ENCODE measurements around the gene OPRPN. TPM values are rescaled to one million over a fixed set of nuclear protein-coding genes. Genes with fewer than 3 reads are reported as not detected.

Gene OPRPN
- total RNA-seq, 1 donor from 2014 or later = not detected

DNA sequence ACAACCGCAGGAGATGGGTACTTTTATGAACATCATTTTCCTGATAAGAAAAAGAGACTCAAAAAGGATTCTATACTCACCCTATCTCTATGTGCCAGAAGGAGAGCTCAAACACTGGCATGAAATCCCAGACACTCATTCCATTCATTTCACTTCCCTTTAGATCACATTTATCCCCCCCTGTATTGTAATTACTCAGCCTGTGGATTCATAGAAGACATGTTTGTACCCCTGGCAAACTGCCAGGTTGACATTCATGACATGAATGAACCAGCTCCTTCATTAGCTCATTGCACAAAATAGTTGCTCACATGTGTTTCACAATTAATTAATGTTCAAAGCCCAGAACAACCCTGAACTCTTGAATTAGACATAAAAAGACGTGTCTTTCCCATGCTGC lies 32.3 kb upstream of the OPRPN start:
- no peaks in the 10 kb centered on the region for H3K36me3 Mint-ChIP-seq (ENCODE audit: unreplicated experiment)
- H3K4me3 Mint-ChIP-seq (ENCODE audit: unreplicated experiment) = no peak overlapping the region
- no peaks in the 10 kb centered on the region for H3K4me1 Mint-ChIP-seq (ENCODE audit: unreplicated experiment)
- H3K27ac Mint-ChIP-seq (ENCODE audit: unreplicated experiment) = no peak overlapping the region
- no peaks in the 10 kb centered on the region for H3K27me3 Mint-ChIP-seq (ENCODE audit: unreplicated experiment)
- H3K9me3 Mint-ChIP-seq (ENCODE audit: unreplicated experiment) = no peaks in the 10 kb centered on the region
- TF ChIP-seq, protein P1, sequence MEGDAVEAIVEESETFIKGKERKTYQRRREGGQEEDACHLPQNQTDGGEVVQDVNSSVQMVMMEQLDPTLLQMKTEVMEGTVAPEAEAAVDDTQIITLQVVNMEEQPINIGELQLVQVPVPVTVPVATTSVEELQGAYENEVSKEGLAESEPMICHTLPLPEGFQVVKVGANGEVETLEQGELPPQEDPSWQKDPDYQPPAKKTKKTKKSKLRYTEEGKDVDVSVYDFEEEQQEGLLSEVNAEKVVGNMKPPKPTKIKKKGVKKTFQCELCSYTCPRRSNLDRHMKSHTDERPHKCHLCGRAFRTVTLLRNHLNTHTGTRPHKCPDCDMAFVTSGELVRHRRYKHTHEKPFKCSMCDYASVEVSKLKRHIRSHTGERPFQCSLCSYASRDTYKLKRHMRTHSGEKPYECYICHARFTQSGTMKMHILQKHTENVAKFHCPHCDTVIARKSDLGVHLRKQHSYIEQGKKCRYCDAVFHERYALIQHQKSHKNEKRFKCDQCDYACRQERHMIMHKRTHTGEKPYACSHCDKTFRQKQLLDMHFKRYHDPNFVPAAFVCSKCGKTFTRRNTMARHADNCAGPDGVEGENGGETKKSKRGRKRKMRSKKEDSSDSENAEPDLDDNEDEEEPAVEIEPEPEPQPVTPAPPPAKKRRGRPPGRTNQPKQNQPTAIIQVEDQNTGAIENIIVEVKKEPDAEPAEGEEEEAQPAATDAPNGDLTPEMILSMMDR (IDR thresholded peaks at IDR 0.05) = no peak
- DNase-seq (ENCODE audit: extremely low spot score, unreplicated experiment) = no peak

DNA sequence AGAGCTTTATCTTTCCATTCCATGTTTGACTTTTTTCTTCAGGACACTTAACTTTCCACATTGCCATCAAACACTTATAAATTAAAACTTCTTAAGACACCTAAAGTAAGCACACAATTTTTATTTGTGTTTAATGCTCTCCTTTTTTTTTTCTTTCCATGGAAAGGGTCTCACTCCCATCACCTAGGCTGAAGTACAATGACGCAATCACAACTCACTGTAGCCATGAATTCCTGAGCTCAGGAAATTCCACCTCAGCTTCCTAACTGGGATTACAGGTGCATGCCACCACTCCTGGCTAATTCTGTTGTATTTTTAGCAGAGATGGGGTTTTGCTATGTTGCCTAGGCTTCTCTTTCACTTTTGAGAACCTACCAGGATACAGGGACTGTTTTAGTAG lies 29.9 kb upstream of the OPRPN start:
- TF ChIP-seq, protein P1 (IDR thresholded peaks at IDR 0.05) = no peak
- no peaks in the 10 kb centered on the region for H3K4me1 Mint-ChIP-seq (ENCODE audit: unreplicated experiment)

DNA sequence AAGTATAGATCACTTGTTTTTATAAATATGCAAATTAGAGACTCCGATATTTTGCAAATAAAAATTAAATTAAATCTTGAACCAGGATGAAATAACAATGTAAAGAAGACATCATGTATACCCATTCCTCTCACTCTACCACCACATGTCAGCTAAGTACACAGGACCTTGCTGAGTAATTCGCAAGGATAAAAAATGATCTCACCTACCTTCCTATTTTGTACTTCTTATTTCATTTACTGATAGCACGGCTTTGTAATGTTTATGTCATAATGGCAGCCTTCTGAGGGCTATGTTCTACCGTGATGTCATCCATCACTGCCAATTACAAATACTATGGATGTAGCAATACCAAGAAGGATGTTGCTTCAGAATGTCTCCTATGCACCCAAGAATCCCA lies 25.8 kb upstream of the OPRPN start:
- no peak for DNase-seq (ENCODE audit: extremely low spot score, unreplicated experiment)
- H3K36me3 Mint-ChIP-seq (ENCODE audit: unreplicated experiment) = no peaks in the 10 kb centered on the region
- no peaks in the 10 kb centered on the region for H3K27me3 Mint-ChIP-seq (ENCODE audit: unreplicated experiment)
- TF ChIP-seq, protein P1 (IDR thresholded peaks at IDR 0.05) = no peak
- no peaks in the 10 kb centered on the region for H3K4me1 Mint-ChIP-seq (ENCODE audit: unreplicated experiment)
- H3K4me3 Mint-ChIP-seq (ENCODE audit: unreplicated experiment) = no peak overlapping the region
- no peaks in the 10 kb centered on the region for H3K9me3 Mint-ChIP-seq (ENCODE audit: unreplicated experiment)
- H3K27ac Mint-ChIP-seq (ENCODE audit: unreplicated experiment) = no peak overlapping the region

More for the DNA sequence above, 29.9 kb upstream of the OPRPN start:
- no peak overlapping the region for H3K27ac Mint-ChIP-seq (ENCODE audit: unreplicated experiment)
- H3K4me3 Mint-ChIP-seq (ENCODE audit: unreplicated experiment) = no peak overlapping the region
- H3K27me3 Mint-ChIP-seq (ENCODE audit: unreplicated experiment) = no peaks in the 10 kb centered on the region
- no peaks in the 10 kb centered on the region for H3K9me3 Mint-ChIP-seq (ENCODE audit: unreplicated experiment)
- H3K36me3 Mint-ChIP-seq (ENCODE audit: unreplicated experiment) = no peaks in the 10 kb centered on the region
- no peak for DNase-seq (ENCODE audit: extremely low spot score, unreplicated experiment)

DNA sequence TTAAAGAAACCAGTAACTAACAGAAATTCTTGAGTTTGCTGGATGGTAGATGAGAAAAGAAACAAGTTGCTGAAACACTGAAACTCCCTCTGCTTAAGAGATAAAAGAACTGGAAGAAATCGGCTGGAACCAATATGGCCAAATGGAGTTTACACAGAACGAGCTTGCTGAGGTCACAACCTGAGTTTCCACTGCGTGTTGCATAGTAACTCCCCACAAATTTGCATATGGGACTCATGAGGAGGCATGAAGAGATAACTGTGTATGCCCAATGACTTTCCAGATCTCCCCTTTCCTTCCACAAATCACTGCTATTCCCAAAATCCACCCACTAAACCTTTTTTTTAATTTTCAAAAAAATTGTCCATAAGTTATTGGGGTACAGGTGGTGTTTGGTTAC lies 25.0 kb upstream of the OPRPN start:
- no peak overlapping the region for H3K27ac Mint-ChIP-seq (ENCODE audit: unreplicated experiment)
- no peaks in the 10 kb centered on the region for H3K36me3 Mint-ChIP-seq (ENCODE audit: unreplicated experiment)
- no peak overlapping the region for H3K4me3 Mint-ChIP-seq (ENCODE audit: unreplicated experiment)
- no peak for DNase-seq (ENCODE audit: extremely low spot score, unreplicated experiment)
- no peaks in the 10 kb centered on the region for H3K4me1 Mint-ChIP-seq (ENCODE audit: unreplicated experiment)
- H3K9me3 Mint-ChIP-seq (ENCODE audit: unreplicated experiment) = no peaks in the 10 kb centered on the region
- H3K27me3 Mint-ChIP-seq (ENCODE audit: unreplicated experiment) = no peaks in the 10 kb centered on the region
- TF ChIP-seq, protein P1 (IDR thresholded peaks at IDR 0.05) = no peak

DNA sequence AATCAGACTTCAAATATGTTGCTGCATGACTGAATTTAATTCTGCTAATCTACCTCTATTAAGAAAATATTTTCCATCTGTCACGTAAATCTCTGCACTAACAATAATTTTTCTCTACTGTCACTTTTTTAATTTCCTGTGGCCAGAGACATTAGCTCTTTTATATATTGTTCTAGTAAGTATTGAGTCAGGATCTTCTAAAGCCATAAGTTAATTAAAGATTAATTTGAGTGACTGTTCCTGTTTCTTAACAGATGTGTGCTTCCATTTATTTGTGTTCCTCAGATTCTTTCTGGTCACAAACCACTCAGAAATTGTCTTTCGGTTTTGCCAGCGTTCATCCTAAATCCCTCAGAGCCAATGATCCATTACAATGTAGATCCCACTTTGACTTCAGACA lies 17.2 kb upstream of the OPRPN start:
- no peaks in the 10 kb centered on the region for H3K36me3 Mint-ChIP-seq (ENCODE audit: unreplicated experiment)
- no peaks in the 10 kb centered on the region for H3K4me1 Mint-ChIP-seq (ENCODE audit: unreplicated experiment)
- TF ChIP-seq, protein P1 (IDR thresholded peaks at IDR 0.05) = no peak

More for the DNA sequence above, 17.2 kb upstream of the OPRPN start:
- no peaks in the 10 kb centered on the region for H3K27me3 Mint-ChIP-seq (ENCODE audit: unreplicated experiment)
- no peaks in the 10 kb centered on the region for H3K9me3 Mint-ChIP-seq (ENCODE audit: unreplicated experiment)
- DNase-seq (ENCODE audit: extremely low spot score, unreplicated experiment) = no peak
- H3K27ac Mint-ChIP-seq (ENCODE audit: unreplicated experiment) = no peak overlapping the region
- H3K4me3 Mint-ChIP-seq (ENCODE audit: unreplicated experiment) = no peak overlapping the region

Measured in osteocyte (in vitro differentiated cells).